Activated CD8-positive, alpha-beta memory T cell treated with anti-CD3 and anti-CD28 coated beads for 48 hours (primary cell): ENCODE data around the gene BMPR1A.
"Not testable (repeated sequence)": the region's sequence is repeated elsewhere in the genome, so short reads cannot be mapped to it uniquely, and the experiment has no call there.

Experiments used
- DNase-seq, 3 experiments: peaks; one replicate each; pipeline ENCODE4 v3.0.0-alpha.2; 2020; ENCODE audit warnings: low read depth in 2 of 3, low spot score in 2 of 3

Gene BMPR1A

DNA sequence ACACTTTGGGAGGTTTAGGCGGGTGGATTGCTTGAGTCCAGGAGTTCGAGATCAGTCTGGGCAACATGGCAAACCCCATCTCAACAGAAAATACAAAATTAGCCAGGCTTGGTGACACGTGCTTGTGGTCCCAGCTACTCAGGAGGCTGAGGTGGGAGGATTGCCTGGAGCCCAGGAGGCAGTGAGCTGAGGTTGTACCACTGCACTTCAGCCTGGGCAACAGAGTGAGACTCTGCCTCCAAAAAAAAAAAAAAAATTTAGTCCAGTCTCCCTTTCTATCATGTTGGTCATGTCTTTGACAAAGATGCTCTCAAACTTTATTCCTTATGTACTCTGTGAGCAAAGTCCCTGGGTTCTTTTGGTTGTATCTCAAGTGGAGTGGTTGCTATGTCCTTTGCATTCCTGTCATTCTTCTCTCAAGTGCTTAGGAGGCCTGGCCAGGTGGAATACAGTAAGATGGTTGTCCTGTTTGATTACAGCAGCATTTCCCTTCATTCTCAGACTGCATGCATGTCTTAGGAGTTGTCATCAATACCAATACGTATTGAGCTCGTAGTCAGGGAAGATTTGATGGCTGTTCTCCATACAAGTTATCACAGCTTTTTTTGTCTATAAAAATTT lies 115.3 kb downstream of the BMPR1A start:
- no peak for DNase-seq

- DNase-seq = no peak
Observed at GRCh38 chr10:86872757-86873156, 116.3 kb downstream of the BMPR1A start.

DNA sequence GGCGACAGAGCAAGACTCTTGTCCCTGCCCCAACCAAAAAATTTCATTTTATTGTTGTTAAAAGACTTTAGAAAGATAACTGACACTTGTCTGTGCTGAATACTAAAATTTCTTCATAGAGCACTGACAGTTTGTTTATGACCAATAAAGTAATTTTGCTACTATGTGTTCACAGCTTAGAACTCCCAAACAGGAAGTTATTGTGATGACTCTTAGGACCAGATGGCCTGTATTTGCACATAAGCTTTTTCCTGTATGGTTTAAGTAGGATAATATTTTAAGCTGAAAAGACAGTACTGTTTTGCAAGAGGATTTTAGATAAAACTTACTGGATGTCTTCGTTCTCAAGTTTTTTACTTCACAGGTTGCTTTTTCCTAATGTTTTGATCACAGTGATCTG lies 120.3 kb downstream of the BMPR1A start:
- DNase-seq = no peak

DNA sequence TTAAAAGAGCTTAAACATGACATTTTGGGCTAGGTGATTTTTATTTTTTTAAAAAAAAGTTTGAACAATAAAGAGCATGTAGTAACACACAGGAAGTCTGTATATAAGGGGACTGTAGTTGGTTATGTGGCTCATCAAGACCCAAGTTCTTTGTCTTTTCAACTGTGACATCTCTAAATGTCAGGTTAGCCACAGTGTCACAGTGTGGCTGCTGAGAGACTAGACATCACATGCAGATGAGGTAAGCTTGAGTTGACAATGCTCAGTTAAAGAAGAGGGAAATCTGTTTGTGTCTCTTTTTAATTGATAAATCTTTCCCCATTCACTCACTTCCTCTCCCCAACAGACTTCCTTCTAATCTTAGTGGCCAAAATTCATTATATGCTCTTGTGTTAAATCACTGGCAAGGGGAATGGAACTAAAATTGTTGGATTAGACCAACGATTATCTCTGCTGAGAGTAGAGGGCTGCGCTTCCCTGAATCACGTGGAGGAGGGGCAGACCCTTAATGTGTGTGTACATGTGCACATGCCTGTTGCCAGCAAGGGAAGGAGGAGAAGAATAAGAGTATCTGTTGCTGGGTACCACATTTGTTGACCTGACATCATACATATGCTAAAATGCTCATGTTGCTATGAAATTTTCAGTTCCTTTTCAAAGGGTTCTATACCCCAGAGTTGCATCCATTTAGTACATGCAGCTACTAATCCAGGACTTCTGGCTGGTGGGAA lies 122.7 kb downstream of the BMPR1A start:
- no peak for DNase-seq

DNA sequence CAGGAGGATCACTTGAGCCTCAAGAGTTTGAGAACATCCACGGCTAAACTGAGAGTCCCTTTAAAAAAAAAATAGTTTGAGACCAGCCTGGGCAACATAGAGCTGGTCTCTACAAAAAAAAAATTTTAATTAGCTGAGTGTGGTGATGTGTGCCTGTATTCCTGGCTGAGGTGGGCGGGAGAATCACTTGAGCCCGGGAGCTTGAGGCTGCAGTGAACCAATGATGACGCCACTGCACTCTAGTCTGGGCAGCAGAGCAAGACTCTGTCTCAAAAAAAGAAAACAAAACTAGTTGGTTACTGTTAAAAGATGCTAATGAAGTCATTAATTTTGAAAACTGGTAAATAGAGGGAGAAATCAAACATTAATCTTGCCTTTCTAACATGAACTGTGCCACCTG lies 124.6 kb downstream of the BMPR1A start:
- DNase-seq = no peak

- DNase-seq = no peak
Observed at GRCh38 chr10:86888585-86889381, 132.4 kb downstream of the BMPR1A start.

DNA sequence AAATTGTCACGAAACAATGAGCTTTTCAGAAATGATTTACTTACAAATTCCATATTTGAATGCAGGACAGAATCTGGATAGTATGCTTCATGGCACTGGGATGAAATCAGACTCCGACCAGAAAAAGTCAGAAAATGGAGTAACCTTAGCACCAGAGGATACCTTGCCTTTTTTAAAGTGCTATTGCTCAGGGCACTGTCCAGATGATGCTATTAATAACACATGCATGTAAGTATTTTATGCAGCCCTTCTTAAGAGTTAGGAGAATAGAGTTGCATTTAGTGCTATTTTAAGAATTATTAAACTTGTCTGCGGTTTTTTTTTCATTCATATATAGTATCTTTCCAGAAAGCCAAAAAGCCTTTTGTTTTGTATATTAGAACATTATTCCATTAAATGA lies 133.6 kb downstream of the BMPR1A start:
- no peak for DNase-seq

DNA sequence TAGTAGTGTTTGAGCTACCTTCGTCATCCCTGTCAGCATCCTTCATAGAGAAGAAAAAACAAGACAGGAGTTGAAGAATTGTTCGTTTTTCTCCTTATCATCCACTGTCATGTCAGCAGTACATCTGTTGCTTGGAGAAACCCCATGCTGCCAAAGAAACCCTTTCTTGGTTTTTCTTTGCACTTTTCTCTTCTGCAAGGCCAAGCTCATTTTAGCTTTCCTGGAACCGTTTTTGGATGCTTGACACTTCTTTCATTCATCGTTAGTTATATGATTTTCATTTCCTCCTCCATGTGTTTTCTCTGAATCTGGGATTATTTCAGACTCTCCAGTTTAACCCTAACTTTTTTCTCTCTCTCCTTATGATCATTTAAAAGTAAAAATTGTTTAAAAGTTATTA lies 142.1 kb downstream of the BMPR1A start:
- no peak for DNase-seq

DNA sequence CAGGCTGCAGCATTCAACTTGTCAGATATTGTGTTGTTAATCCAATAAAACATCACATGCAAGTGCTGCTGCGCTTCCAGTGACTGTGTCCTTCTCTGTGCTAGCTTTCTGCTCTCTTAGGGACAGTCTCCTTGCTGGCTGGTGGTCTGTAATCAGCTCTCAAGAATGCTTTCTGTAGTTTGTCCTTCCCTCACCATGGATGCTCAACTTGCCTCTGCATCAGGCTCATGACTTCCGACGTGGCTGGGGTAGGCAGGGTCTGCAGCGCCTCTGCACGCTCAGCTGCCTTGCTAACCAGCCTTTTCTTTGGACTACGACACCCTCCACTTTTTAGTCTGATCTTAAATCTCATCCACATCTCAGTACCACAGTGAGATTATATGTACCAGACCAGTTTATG lies 142.7 kb downstream of the BMPR1A start:
- DNase-seq = no peak

DNA sequence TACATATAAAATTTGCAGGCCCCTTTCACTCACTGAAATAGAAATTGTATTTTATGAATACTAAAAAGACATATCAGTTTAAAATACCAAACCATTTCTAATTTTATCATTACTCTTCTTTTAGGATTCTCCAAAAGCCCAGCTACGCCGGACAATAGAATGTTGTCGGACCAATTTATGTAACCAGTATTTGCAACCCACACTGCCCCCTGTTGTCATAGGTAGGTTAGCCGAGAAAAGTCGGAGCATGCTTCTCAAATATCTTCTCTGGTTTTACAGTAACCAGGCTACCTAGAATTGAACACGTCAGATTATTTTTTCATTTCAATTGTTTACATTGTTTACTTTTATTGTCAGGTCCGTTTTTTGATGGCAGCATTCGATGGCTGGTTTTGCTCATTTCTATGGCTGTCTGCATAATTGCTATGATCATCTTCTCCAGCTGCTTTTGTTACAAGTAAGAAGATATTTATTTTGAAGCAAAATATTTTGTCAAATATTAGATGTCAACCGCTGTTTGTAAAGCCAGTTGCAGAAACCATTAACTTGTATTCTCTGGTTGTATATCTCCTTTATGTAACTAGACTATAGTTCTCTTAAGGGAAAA lies 143.4 kb downstream of the BMPR1A start:
- DNase-seq = no peak

- DNase-seq = no peak
Observed at GRCh38 chr10:86900955-86901354, 144.5 kb downstream of the BMPR1A start.

- DNase-seq = no peak
Observed at GRCh38 chr10:86904600-86904999, 148.2 kb downstream of the BMPR1A start.

DNA sequence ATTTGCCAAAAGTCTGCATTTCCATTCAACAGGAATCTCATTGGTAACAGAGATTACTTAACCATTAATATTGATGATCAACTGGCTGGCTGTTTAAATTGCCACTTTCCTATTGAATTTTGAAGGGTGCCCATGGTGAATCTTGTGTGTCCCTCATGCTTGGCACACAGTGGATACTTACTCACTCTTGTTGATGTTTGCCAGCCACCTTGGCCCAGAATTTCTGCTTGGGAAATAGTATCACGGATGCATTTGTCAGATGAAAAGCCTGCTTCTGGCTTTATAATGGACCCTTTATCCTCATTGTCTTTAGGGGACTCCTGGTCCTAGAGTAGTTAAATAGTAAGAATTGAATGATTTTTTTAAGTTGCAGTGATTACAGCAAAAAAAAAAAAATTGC lies 149.0 kb downstream of the BMPR1A start:
- DNase-seq = no peak

DNA sequence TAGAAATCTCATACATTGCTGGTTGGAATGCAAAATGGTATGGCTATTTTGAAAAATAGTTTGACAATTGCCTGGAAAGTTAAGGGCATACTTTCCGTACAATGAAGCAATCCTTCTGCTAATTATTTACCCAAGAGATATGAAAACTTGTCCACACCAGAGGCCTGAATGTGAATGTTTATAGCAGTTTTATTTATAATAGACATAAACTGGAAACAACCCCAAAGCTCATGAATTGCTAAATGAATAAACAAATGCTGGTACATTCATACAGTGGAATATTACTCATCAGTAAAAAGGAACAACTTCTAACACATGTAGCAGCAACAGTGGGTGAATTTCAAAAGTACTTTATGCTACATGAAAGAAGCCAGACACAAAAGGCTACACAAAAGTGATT lies 158.3 kb downstream of the BMPR1A start:
- no peak for DNase-seq

DNA sequence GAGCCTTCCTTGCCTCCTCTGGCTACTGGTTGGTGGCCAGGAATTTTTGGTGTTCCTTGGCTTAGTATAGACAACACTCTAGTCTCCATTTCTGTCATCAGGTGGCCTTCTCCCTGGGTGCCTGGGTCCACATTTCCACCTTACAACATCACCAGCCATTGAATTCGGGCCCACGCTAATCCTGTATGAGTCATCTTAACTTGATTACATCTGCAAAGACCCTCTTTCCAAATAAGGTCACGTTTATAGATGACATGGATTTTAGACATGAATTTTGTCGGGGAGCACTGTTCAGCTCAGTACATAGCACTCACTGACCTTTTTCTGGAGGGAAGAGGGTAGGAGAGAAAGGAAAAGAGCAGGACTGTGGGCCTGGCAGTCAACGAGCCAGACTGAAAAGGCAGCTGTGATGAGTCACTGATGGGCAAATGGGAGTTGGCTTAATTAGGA lies 161.6 kb downstream of the BMPR1A start:
- no peak for DNase-seq

GRCh38 chr10:86922553-86922961 lies 166.1 kb downstream of the BMPR1A start:
- no peak for DNase-seq

DNA sequence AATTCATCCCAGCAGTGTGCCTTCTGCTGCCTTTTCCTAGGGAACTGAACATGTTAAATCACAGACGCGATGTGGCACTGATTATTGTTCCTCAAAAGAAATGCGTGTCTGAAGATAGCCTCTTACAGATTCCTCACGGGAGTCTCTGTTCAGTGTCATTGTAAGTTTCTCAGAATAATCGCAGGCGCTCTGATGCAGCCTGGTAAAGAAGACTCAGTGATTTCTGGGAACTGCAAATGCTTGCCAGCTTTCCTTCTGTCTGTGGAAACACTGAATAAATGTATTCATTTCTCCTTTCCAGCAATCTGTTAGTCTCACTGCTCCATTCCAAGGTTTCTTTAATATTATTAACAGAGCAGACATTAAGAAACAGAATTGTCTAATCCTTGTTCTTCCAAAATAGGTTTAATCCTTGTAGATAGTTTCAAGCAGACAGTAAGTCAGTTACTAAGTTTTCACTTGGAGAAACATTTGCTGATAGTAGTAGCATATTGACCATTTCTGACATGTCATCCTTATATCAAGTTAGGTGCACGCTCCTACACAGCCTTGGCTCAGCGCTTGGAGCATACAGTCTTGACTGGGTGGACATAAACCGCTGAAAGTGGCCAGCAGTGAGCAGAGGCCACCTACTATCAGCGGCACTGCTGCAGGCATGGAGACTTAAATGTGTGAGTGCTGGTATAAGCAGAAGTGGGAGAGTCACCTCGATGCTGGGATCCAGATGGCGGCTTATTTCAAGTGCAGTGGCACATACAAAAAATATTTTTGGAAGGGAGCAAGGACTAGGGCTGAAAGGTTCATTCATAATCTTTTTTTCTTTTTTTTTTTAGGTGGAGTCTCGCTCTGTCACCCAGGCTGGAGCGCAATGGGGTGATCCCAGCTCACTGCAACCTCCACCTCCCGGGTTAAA lies 173.3 kb downstream of the BMPR1A start:
- no peak for DNase-seq

GRCh38 chr10:86931872-86932271 lies 175.5 kb downstream of the BMPR1A start:
- DNase-seq = no peak

DNA sequence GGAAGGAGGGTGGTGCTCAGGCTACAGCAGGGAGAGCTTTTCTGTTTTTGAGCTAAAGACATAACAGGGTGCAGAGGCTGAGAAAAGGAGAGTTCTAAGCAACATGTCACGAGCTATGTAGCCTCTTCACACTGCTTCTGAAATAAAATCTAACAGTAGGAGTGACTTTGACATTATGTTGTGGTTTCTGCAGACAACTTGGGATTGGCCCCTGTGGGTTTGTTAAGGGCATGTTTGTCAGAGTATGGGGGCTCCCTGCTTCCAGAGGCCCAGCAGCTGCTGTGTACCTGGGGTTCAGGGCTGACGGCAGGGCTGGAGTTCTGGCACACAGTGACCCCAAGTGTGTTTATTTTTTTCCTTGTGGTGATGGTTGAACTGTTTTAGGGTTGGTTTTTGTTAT lies 176.3 kb downstream of the BMPR1A start:
- DNase-seq = no peak

DNA sequence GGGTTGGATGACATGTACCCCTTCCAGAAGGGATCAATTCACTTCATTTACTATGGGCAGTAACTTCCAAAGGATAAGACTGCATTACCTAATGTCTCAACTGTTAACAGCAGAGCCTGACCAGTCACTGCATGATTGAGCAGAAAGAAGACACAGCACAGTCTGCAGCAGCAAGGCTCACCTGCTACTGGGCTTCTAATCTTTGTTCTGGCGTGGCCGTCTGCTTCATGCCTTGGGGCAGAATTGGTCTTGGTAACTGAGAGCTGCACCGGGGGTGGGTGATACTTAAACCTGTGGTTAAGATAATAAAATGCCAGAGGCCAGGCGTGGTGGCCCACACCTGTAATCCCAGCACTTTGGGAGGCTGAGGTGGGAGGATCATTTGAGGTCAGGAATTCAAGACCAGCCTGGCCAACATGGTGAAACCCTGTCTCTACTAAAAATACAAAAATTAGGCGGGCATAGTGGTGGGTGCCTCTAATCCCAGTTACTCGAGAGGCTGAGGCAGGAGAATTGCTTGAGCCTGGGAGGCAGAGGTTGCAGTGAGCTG lies 177.8 kb downstream of the BMPR1A start:
- DNase-seq = not testable (repeated sequence)
